Limb (tissue), 2 donors: ENCODE data around the gene EIF1.
A peak's percentile ranks its signal among the peaks of the same experiment; 100 is the strongest.
"Not testable (repeated sequence)": the region's sequence is repeated elsewhere in the genome, so short reads cannot be mapped to it uniquely, and the experiment has no call there.

ENCODE experiments used
- DNase-seq, 2 donors: peaks; one replicate each; pipeline ENCODE4 v3.0.0-alpha.2; 2016; ENCODE audit errors: extremely low spot score in 2 of 2

Gene EIF1

GRCh38 chr17:41688641-41689496, at the start of gene EIF1:
Gene EIF1 (plus strand): TSS chr17:41688885. CDS start chr17:41689039, 154 bp downstream.
- DNase-seq, result peak; percentile 99 to 100

- no peak for DNase-seq
Observed at GRCh38 chr17:41638941-41639340, 49.7 kb upstream of the EIF1 start.

DNA sequence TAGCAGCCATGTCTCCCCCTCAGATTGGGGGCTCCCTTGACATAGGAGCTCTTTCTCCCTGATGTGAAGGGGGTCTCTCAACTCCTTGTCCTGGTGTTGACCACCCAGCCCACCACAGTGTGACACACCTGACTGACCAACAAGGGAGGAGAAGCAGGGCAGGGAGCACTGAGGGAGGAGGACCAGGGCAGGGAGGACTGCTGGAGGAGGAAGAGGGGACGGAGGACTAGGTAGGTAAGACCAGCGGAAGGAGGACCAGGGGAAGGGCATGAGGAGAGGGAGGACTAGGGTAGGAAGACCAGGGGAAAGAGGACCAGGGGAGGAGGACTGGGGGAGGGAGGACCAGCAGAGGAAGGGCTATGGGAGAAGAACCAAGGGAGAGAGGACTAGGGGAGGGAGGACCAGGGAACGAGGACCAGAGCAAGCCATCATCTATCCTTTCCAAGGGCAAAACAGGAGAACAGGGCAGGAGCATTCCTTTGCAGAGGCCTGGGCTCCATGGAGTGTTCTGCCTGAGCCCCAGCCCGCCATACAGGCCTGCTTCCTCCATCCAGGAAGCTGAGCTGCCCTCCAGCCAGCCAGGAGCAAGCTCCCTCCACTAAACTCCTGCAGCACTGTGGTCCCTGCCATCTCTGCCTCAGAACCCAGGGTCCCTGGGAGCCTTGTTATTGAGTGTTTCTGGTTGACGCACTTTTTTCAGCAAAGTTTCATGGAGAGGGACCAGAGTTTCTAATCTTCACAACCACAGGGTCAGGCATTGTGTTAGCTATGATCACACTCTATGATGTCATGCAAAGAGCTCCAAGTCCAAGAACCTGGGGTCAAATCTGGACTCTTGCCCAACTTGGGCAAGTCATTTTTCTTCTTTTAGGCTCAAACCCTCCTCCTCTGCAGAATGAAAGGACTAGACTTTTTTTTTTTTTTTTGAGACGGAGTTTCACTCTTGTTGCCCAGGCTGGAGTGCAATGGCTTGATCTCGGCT, 48.9 kb upstream of the EIF1 start:
- DNase-seq, result no peak

DNA sequence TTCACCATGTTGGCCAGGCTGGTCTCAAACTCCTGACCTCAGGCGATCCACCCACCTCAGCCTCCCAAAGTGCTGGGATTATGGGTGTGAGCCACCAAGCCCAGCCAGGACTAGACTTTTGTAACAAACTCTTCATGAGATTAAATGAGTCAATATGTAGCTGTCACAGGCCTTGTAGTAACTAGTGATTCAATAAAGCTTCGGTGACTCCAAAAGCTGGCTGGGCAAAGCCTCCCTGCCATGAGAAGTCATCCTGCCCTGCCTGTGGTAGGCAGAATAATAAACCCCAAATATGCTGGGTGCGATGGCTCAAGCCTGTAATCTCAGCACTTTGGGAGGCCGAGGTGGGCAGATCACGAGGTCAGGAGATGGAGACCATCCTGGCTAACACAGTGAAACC, 48.1 kb upstream of the EIF1 start:
- not testable (repeated sequence) for DNase-seq

DNA sequence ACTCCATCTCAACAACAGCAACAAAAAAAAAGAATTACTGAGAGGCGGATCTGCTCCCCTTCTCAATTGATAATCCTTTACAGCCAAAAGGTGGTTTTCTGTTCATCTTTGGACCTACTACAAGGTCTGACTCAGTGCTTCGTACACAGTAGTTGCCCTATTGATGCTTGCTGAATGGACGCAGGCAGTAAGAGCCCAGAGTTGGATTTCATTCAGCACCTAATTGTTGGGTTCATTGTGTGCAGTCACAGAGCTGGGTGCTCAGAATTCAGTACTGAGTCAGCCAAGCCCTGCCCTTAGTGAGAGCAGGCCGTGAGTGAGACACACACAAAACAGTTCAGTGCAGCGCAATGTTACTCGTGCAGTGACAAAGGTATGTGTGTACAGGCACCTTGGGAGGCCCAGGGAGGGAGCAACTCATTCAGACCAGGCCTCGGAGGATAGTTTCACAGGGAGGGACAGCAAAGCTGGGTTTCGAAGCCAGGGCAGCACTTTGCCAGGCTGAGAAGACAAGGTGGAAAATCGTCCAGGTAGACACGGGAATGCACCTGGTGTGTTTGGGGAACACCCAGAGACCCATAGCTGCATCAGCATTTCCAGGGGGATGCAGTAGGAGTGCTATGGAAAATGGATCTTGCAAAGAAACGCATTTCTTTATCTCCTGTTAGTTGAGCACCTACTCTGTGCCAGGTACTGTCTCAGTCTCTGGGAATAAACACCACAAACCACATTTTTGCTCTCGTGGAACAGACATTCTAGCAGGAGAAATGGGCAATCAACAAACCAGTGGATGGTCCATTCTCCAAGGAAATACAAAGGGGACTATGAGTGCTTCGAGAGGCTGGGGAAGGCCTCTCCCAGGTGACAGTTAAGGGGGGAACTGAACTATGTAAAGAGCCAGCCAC, 46.2 kb upstream of the EIF1 start:
- DNase-seq, result no peak

GRCh38 chr17:41647038-41647813, 41.5 kb upstream of the EIF1 start:
- DNase-seq, result no peak

DNA sequence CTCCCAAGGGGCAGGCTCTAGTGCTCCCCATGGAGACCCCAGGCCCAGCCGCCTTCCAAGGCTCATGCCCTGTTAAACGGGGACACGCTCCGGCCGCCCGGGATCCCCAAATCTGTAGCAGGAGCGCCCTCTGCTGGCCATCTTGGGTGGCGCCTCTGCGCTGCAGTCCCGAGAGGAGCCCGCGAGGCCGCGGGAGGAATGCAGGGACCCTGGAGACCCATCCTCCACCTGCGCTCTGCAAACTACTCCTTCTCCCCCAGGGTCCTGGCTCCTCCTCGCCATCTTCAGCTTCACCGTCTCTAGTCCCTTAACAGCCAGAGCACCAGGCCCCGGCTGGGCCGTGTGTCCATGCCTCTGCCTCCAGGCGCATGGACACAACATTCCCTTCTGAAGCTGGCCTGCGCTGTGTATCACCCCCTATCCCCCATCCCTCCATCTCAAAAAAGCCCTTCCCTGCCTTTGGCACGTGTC, 40.7 kb upstream of the EIF1 start:
- DNase-seq, result peak; percentile 68 to 93

- peak; percentile 81 to 94 for DNase-seq
Observed at GRCh38 chr17:41648411-41649195, 40.1 kb upstream of the EIF1 start.

- no peak for DNase-seq
Observed at GRCh38 chr17:41649923-41650519, 38.7 kb upstream of the EIF1 start.

DNA sequence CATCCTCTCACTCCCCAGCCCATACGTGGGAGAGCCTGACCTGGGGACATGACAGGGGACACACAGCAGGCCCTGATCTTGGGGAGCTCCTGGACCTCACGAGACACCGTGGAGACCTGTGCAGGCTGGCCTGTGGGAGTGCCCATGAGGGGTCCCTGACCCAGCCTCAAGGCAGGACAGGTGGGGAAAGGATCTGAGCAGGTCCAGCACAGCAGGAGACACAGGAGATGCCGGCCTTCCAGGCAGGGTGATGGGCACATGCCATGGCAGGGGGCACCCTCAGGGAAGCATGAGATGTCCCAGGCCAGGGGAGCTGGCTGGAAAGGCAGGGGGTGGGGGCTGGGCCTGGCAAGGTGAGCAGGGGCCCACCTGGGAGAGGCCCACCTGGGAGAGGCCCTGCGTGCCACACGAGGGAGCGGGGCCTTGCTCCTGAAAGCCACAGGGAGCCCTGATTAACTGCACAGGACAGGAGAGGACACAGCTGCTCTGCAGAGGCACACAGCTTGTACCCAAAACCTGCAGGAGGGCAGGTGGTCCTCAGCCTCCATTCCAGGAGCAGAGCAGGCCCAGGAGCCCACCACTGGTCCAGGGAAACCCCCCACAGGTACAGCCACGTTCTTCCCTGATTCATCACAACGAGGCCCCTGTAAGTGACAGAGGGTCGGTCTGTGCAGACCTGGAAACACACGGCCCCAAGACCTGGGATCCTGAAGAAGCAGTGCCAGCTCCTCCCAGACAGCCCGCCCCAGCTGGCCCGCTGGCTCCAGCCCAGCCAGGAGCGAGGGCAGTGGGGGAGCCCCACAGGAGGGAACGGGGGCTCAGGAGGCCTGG, 37.7 kb upstream of the EIF1 start:
- peak in 1 of 2 donors; percentile 72 for DNase-seq

DNA sequence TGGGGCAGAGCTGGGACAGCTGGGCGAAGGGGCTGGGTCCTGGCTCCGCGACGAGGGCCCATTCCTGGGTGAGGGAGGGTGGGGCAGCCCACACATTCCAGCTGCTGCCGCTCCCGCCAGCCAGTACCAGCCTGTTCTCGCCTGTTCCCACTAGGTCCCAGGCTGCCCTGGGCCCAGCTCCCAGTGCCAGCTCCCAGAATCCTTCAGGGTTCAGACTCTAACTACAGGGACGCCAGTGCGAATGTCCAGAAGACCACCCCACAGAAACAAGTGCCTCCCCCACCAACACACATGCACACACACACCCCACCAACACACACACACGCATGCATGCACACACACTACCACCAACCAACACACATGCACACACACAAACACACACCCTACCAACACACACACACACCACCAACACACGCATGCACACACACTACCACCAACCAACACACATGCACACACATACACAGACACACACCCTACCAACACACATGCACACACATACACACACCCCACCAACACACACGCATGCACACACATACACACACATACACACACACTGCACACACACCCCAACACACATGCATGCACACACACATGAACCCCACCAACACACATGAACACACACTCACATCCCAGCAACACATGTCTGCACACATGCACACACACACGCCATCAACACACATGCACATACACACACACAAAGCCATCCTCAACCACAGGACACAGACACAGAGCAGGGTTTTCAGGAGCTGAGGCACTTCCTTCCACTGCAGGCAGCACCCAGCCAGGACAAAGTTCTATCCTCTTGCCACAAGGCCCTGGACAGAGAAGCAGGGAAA, 36.8 kb upstream of the EIF1 start:
- DNase-seq, result peak in 1 of 2 donors; percentile 72

DNA sequence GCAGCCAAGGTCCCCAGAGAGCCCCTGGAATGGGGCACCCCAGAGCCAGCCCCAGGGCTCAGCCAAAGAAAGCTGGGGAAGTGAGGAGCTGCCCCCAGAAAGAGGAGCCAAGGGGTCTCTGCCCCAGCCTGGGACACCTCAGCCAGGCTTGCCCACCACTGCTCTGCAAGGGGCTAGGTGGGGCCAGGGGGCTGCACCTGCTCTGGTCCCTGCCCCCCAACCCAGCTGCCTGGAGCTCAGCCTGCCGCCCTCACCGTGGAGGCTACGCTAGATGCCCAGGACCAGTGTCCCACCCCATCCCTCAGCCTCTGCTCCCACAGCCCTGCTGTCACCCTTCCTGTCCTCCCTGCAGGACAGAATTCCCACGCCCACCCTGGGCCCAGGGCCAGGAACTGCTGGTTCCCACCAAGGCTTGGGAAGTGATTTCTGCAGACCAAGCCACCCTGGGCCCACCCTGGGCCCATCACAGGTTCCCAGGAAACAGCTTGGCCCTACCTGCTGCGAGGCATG, 36.2 kb upstream of the EIF1 start:
- DNase-seq, result no peak

GRCh38 chr17:41653421-41653820, 35.3 kb upstream of the EIF1 start:
- DNase-seq, result no peak

GRCh38 chr17:41653892-41654677, 34.6 kb upstream of the EIF1 start:
- DNase-seq, result no peak

DNA sequence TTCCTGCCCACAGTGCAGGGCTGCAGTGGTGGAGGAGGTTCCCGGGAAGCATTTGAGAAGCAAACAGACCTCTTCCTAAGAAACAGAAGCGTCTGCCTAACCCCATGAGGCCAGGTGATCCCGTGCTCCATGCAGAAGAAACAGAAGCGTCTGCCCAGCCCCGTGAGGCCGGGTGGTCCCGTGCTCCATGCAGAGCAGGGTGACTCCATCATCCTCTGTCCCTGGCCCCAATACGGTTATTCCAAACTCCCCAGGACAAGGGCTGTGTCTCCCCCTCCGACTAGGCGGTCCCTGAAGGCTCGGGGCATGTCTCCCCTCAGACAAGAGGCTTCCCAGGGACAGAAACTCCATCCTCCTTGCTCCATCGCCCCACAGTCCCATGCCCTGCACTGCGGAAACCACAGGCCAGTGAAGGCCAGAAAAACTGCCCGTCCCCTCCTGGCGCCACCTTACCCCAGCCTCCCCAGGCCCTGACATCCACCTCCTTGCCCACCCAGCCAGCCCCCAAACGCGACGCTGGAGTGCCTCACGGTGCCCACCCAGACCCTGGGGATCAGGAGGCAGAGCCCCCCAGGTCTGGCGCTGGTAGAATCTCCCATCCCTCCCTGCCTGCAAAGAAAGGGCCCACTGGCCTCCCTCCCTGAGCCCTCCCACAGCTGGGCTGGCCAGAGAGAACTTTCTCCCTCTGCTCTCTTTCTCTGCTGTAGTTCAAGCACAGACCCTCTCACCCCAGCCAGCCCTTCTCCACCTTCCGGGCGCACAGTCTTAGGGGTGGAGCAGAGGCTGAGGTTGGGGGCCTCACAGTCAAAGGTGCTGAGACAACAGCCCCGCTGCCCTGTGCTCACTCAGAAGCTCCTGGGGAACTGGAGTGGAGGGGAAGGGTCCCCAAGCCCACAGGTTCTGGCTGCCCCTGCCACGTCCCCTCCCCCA, 33.7 kb upstream of the EIF1 start:
- DNase-seq, result no peak
